NCI-H1417 (cell line): Measurements from ENCODE around the gene BICD1.
"Not testable (repeated sequence)": the region's sequence is repeated elsewhere in the genome, so short reads cannot be mapped to it uniquely, and the experiment has no call there.

Experiments
- DNase-seq, 3 experiments: peaks; one replicate each; lab custom pipeline; 2025; lab: John Stamatoyannopoulos, UW

BICD1 gene

DNA sequence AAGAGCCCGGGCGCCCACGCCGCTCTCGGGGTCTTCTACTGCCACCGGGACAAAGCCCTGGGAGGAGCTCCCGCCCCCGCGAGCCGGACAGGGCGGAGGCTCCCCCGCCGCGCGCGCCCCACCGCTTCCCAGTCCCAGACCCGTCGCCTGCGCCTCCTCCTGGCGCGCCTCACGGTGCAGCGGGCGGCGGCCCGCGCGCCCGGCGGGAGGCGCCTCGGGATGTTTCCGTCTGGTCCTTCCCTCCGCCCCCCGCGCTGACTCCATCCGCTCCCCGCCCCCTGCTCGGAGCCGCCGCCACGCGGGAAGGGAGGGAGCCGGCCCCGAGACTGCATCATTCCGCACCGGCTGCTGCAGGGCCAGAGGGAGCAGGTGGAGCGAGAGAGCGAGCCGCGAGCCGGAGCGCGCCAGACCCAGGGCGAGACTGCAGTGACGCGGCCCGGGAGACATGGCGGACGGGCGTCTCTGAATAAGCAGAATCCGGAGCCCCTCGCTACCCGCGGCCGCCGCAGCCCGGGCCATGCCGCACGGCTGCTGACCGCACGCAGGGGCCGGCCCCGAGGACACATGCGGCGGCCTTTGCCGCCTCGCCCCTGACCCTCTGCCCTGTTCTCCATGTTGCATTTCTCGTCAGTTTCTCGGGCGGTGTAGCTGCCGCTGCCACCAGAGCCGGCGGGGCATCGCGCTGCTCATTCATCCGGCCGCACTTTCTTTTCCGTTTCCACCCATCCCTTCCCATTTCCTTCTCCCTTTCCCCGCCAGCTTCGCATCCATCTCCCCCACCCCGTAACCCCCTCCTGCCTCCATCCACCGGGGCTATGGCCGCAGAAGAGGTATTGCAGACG lies at the start of gene BICD1:
TSS of gene BICD1 (plus strand) at position 331 of the 842 bp plus-strand sequence. CDS start at position 816, 485 bp downstream.
- DNase-seq, result peak; percentile 88 to 95 (median 95)

DNA sequence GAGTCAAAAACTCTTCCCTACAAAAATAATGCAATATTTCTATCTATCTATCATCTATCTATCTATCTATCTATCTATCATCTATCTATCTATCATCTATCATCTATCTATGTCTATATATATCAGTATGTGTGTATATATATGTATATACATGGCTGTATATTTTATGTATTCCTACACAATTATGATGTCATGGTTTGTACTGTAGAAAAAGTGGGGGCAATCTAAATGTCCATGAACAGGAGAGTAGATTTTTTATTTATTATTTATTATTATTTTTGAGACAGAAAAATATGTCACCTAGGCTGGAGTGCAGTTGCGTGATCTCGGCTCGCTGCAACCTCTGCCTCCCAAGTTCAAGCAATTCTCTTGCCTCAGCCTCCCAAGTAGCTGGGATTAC lies 45.6 kb upstream of the BICD1 start:
- no peak for DNase-seq

DNA sequence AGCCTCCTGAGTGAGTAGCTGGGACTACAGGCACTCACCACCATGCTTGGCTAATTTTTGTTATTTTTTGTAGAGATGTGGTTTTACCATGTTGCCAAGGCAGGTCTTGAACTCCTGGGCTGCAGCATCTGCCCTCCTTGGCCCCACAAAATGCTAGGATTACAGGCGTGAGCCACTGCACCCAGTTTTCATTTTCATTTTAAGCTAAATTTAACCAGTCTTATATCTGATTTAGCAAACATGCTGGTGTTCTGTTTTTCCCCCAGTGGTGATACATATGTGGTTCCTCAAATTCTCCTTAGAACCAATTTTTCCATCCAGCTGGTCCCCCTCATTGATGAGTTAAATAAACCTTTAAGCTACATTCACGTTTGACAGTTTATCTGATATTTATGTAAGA lies 43.8 kb upstream of the BICD1 start:
- no peak for DNase-seq

DNA sequence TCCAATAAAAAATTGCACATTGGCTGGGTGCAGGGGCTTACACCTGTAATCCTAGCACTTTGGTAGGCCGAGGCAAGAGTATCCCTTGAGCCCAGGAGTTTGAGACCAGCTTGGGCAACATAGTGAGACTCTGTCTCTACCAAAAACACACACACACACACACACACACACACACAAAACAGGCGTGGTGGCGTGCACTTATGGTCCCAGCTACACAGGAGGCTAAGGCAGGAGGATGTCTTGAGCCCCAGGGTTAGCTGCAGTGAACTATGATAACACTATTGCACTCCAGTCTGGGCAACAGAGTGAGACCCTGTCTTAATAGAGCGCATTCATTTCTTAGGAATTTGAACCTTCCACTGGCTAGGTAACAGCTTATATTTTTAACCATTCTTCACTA lies 42.9 kb upstream of the BICD1 start:
- no peak for DNase-seq

DNA sequence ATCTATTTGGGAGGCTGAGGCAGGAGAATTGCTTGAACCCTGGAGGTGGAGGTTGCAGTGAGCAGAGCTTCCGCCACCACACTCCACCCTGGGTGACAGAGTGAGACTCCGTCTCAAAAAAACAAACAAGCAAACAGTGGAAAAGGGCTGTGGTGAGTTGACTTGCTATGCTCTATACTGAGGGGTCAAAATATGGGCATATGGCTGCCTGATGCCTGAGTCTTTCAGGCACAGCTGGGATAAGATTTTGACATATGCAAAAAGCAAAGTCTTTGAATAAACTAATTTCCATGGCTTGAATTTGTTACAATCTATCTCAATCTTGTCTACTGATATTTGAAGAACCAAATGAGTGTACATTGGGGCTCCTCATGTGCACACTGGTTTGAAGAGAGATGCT lies 40.4 kb upstream of the BICD1 start:
- DNase-seq, result no peak

DNA sequence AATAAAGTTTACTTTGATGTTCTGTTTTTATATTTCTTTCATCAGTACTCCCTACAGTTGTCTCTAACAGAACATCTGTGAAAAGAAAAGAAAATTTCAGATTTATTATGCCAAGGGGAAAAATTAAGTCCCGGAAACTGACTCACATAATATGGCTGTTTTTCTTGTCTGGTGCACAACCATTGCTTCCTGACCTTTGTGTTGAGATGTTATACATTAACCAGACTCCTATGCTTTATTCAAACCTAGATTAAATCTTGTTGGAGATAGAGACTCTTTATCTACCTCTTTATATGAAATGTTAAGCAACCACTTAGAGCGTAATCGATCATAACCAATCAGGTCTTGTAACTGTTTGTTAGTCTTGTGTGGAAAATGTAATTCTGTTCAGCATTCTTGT lies 37.6 kb upstream of the BICD1 start:
- no peak for DNase-seq

DNA sequence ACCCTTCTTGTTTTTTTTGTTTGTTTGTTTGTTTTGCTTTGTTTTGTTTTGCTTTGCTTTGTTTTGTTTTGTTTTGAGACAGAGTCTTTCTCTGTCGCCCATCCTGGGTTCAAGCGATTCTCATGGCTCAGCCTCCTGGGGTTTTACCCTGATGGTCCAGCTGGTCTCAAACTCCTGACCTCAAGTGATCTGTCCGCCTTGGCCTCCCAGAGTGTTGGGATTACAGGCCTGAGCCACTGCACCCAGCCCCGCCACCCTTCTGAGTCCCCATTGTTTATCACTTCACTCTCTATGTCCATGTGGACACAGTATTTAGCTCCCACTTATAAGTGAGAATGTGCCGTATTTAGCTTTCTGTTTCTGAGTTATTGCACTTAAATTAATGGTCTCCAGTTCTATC lies 36.9 kb upstream of the BICD1 start:
- no peak for DNase-seq

DNA sequence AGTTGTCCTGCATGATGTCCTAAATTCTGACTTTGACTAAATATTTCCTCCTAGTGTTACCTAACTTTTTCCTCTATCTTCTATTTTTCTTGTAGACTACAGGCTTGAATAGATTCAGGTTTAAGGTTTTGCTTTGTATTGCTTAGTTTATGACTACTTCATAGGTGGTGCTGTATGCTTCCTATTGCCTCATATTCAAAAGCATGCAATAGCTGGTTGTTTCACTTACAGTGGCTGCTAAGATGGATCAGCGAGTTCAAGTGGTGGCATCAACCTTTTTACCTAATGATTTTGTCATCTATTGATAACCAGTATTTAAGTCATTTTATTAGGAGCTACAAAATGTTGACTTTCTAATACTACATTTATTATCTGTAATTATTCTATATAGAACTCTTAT lies 36.3 kb upstream of the BICD1 start:
- DNase-seq, result no peak

DNA sequence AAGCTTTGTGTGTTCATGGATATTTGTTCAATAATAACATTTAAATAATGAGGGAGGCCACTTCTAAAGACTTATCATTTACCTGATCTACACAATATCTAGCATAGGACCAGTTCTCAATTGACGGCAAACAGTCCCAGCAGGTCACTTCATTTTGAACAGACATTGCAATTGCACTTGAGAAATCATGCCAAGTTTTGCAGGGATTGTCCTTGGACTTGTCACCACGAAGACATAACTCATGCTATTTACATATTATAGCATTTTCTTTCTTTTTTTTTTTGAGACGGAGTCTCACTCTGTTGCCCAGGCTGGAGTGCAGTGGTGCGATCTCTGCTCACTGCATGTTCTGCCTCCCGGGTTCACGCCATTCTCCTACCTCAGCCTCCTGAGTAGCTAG lies 34.5 kb upstream of the BICD1 start:
- no peak for DNase-seq

DNA sequence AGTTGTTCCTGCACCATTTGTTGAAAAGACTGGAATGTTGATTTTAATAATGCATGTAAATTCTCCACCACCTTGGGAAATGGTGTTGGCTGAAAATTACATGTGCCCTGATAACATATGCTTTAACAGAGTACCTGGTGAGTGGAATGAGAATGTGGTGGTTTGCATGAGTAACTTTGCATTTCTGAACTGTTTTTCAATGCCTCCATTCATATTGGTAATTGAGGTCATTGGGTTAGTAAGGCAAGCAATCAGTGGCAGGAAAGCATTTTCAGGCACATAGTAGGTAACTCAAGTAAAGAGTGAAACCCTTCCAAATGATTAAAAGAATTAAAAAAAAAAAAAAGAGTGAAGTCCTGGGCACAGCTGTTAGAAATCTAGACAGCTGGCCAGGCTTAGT lies 32.2 kb upstream of the BICD1 start:
- no peak for DNase-seq

DNA sequence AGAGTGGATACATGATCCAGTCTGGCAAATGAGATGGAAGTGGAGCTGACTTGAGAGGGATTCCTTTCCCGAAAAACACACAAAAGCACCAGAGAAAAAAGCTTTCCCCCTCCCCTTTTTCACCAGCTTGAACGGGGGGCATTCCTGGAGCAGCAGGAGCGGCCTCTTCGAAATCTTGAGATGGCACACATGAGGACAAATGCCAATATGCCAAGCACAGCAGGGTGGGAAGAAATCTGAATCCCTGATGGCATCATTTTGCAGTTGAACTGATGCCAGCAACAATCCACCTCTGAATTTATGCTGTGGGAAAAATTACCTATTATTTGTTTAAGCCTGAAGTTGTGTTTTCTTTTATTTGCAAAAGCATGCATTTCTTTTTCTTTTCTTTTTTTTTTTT lies 29.7 kb upstream of the BICD1 start:
- no peak for DNase-seq

DNA sequence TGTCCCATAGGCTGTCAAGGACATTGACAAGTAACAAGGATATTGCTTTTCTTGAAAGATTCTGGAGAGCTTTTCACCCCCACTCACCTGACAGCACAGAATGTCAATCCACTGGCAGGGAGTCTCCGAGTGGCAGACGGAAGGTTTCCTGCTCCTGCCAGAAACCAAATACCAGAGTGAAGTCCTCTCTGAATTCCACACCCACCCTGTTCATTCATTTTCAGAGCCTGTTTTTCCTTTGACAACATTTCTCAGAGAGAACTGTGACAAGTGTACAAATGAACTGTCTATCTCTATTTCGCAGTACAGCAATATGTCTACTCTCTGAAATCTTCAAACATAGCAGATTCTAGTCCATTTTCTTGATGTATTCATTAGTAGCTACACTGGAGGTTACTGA lies 26.2 kb upstream of the BICD1 start:
- DNase-seq, result no peak

DNA sequence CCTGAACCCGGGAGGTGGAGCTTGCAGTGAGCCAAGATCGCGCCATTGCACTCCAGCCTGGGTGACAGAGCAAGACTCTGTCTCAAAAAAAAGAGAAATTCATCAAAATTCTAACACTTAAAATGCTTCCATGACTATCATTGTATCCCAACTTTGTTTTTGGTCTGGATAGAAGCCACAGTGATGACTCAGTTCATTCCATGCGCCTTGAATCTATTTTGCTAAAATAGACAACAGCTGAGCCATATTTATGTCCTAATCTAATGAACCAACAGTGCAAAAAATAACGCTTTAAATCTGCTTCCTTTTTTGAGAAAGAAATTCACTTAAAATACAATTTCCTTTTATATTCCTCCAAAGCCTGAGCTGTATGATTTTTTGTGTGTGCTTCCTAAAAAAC lies 23.2 kb upstream of the BICD1 start:
- DNase-seq, result no peak

DNA sequence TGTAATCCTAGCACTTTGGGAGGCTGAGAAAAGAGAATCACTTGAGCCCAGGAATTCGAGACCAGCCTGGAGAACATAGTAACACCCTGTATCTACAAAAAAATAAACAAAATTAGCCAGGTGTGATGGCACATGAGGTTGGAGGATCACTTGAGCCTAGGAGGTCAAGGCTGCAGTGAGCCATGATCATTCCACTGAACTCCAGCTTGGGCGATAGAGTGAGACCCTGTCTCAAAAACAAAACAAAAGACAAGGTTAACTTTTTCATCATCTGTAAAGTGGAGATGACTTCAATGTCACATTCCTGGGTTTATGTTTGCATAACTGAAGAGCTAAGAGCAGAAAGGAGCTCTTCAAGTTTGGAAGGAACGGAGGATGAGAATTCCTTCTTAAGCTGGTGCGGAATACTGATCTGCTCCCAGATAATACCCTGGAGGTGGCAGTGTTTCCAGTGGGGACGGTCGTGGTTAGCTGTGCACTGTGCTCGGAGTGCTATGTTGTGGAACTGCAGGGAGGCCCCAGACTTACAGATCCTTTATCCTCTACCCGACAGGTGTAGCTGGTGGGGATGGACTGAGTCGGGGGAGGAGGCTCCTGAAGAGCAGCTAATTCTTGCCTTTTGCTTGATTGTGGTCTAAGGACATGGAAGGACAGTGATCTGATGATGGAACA lies 22.5 kb upstream of the BICD1 start:
- no peak for DNase-seq

DNA sequence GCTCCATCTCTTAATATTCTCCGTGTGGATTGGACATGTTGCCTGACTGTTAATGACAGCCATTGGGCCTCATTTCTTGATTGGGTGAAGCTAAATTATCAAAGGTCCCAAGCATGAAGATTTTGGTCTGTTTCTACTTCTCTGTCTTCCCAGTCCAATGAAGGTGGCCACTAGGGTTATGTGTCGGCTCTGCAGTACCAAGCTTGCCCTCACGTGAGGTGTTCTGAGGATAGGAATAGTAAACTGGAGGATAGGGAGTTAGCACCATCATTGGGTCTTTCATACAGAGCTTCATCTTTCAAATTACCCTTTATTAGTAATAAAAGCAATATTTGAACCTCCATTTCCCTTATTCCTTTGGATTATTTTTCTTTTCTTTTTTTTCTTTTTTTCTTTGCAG lies 21.9 kb upstream of the BICD1 start:
- DNase-seq, result no peak

DNA sequence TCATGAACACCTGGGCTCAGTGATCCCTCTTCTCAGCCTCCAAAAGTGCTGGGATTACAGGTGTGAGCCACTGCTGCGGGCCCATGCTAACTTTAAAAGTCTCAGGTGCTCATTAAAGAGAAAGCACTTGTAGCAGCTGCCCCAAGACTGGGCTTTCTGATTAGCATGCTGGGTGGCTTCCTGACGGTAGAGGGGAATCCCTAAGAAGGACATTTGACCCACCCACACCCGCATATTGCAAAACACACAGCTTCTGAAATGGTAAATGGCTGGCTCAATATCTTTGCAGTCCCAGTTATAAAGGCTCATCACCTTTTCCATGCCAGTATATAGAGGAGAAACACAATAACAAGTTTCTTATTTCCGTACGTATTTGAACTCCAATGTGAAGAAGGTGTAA lies 19.3 kb upstream of the BICD1 start:
- DNase-seq, result no peak

DNA sequence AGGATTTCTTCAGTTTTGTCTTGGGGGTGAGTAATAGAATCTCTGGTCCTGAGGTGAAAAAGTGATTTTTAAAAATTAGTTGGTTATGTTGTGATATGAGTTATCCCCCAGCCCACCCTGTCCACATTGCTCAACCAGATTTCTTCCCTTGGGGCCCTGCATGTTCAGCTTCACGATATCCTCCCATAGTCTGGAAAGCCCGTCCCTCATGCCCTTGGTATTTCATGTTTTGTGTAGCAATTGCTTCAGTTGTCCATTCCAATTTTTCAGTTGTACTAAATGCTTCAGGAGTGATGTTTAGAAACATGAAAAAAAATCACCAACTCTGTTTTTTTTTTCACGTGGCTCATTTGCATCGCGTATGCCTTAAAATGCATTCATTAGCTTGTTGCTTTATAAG lies 17.5 kb upstream of the BICD1 start:
- no peak for DNase-seq

DNA sequence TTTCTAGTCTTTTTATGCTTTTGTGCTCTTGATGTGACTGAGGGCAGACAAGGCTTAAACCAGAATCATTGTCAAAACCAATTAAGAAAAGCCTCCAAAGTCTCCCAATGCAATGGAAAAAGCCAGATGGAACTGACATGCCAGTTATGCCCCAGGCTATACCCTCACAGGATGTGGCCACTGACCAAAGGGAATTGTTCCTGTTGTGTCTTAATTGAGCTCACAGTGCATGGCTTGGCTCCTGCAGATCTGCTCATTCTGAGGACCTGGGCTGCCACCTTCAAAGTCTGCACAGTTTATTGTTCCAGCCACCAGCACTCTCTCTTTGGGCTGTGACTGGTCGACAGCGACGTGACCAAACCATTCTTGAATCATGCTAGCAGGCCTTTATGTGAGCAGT lies 17.1 kb upstream of the BICD1 start:
- peak in 2 of 3 experiments; percentile 47 to 84 for DNase-seq

DNA sequence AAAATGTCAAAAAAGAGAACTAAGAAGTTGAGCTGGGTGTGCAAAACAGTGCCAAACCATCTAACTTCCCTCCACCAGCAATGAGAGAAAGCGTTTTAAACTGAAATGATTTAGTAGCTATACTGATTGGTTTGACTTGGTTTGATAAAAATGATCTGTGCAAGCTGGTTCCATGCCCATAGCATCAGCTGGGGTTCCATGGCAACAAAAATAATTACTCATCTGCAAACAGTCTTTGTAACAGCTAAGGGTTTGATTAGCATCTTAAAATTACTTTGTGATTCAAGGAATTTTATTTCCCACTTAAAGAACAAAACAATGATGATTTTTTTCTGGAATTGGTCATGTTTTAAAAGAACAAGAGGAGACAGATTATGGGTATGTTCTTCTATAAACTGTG lies 15.0 kb upstream of the BICD1 start:
- DNase-seq, result peak in 2 of 3 experiments; percentile 18 to 60

DNA sequence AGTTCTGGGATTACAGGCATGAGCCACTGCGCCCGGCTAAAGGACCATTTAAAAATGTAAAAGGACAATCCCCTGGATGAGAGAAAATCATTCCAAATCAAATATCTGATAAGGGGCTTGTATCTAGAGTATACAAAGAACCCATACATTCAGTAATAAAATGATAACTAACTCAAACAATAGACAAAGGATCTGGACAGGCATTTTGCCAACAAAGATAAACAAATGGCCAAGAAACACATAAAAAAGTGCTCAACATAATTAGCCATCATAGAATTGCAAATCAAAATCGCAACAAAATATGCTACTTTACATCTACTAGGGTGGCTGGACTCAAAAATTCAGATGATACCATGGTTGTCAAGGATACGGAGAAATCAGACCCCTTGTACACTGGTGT lies 8.5 kb upstream of the BICD1 start:
- DNase-seq, result no peak

DNA sequence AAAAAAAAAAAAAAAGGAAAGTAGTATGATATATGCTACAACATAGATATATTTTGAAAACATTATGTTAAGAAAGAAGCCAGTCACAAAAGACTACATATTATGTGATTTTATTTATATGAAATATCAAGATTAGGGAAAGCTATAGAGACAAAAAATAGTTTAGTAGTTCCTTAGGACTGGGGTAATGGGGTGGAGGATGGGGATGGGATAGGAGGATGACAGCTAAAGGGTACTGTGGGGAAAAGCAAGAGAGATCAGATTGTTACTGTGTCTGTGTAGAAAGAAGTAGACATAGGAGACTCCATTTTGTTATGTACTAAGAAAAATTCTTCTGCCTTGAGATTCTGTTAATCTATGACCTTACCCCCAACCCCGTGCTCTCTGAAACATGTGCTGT lies 7.4 kb upstream of the BICD1 start:
- DNase-seq, result not testable (repeated sequence)

DNA sequence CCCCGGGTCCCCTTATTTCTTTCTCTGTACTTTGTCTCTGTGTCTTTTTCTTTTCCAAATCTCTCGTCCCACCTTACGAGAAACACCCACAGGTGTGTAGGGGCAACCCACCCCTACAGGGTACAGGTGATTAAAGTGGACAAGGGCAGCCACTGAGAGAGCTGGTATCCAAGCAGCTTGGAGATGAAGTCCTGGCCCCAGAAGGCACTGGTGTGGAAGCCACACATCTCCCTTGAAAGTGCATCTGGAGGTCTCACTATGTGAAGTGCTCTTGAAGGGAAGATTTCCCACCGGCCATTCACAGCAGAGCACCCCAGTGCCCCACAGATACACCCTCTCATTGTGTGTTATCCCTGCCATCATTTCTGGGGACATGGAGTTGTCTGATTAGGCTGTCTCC lies 6.3 kb upstream of the BICD1 start:
- DNase-seq, result no peak

DNA sequence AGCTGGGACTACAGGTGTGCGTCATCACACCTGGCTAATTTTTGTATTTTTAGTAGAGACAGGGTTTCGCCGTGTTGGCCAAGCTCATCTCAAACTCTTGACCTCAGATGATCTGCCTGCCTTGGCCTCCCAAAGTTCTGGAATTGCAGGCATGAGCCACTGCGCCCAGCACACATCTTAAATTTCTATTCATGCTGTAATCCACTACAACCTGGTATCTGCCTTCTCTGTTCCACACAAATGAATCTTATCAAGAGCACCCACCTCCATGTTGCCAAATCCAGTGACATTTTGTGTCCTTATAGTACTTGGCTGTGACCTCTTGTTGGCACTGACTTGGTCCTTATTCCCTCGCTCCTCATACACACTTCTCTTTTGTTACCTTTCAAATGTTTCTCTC lies 5.8 kb upstream of the BICD1 start:
- DNase-seq, result no peak

DNA sequence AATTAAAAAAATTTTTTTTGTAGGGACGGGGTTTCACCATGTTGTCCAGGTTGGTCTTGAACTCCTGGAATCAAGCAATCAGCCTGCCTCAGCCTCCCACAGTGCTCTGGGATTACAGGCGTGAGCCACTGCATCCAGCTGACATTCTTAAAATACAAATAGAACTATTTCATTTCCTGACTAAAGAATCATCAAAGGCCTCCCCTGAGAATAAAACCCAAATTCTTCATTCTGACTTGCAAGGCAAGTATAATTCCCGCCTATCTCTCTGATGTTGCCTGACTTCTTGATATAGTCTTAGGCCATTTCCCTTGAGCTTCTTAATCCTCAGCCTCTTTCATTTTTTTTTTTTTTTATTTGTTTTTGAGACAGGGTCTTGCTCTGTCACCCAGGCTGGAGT lies 4.4 kb upstream of the BICD1 start:
- DNase-seq, result no peak
